Hepatic stellate cell (primary cell): Measurements from ENCODE around the gene CACNG3.

Source experiments
- DNase-seq: peaks from one replicate; pipeline ENCODE4 v3.0.0; 2011; ENCODE audit warnings: low spot score

CACNG3 gene

DNA sequence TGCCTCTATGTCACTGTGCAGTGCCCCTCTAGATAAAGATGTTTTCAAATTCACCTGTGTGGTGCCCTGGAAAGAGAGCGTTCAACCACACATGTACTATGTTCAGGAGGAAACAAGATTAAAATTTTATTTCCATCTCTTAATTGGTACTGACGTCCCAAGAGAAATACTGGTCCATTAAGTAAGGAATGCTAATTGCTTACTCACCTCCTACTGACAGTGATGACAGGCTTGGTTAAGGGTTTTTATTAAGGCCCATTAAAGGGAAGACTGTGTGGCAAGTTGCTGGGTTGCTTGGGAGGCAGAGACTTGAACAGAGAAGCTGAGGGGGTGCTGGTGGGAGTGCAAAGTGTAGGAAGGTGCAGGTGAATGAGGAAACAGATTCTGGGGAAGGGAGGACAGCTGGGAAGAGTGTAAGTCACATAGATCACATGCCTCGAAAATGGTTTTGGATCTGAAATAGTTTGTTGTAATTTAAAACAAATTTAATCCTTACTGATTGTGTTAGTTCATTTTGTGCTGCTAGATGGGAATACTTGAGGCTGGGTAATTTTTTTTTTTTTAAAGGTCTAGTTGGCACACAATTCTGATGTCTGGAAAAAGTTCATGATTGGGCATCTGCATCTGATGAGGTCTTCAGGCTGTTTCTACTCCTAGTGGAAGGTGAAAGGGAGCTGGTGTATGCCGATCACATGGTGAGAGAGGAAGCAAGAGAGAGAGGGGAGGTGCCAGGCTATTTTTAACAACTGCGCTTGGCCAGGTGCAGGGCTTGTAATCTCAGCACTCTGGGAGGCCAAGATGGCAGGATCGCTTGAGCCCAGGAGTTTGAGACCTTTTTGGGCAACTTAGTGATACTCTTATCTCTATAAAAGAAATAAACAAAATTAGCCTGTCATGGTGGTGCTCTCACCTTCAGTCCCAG is 140.5 kb downstream of the CACNG3 start:
- no peak for DNase-seq

DNA sequence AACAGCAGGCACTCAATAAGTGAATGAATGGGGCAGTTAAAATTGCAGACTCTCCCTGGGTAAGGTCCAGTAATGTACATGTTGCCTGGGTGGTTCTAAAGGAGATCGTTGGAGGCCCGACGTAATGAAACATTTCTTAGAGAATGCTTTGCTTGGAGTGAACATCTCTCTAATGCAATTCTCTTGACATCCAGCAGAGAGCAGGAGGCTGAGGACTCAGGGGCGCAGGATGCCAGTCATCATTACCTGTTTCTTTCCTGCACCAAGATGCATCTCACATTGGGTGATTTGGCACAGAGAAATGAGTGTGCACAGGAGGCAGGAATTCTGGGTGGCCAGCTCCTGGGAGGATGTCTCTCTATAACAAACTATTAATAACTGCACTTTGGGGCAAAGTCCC is 152.9 kb downstream of the CACNG3 start:
- DNase-seq: no peak
